ENCODE results near the gene RGS3.
"Not testable (repeated sequence)": the region's sequence is repeated elsewhere in the genome, so short reads cannot be mapped to it uniquely, and the experiment has no call there.

The RGS3 gene

GRCh38 chr9:113467183-113467582, 3.7 kb downstream of the RGS3 start:
- DNase-seq, result no peak

GRCh38 chr9:113468716-113469448, 5.4 kb downstream of the RGS3 start:
- DNase-seq, result no peak

GRCh38 chr9:113471143-113471542, 7.6 kb downstream of the RGS3 start:
- DNase-seq, result no peak

GRCh38 chr9:113471566-113471965, 8.0 kb downstream of the RGS3 start:
- DNase-seq, result no peak

- DNase-seq, result no peak
Observed at GRCh38 chr9:113472199-113472598, 8.7 kb downstream of the RGS3 start.

GRCh38 chr9:113474360-113475028, 11.0 kb downstream of the RGS3 start:
- DNase-seq, result no peak

- no peak for DNase-seq
Observed at GRCh38 chr9:113475031-113475430, 11.5 kb downstream of the RGS3 start.

GRCh38 chr9:113475992-113476391, 12.5 kb downstream of the RGS3 start:
- DNase-seq, result no peak

GRCh38 chr9:113476511-113476916, 13.0 kb downstream of the RGS3 start:
- no peak for DNase-seq

GRCh38 chr9:113477058-113477457, 13.5 kb downstream of the RGS3 start:
- DNase-seq, result no peak

- DNase-seq, result no peak
Observed at GRCh38 chr9:113477661-113478060, 14.1 kb downstream of the RGS3 start.

- DNase-seq, result peak; percentile 15
Observed at GRCh38 chr9:113479174-113479621, 15.7 kb downstream of the RGS3 start.

GRCh38 chr9:113480612-113481011, 17.1 kb downstream of the RGS3 start:
- no peak for DNase-seq

- DNase-seq, result no peak
Observed at GRCh38 chr9:113481176-113481787, 17.8 kb downstream of the RGS3 start.

- no peak for DNase-seq
Observed at GRCh38 chr9:113482341-113482740, 18.8 kb downstream of the RGS3 start.

GRCh38 chr9:113482991-113483675, 19.6 kb downstream of the RGS3 start:
- DNase-seq, result no peak

GRCh38 chr9:113483676-113484257, 20.2 kb downstream of the RGS3 start:
- no peak for DNase-seq

- no peak for DNase-seq
Observed at GRCh38 chr9:113484258-113484730, 20.8 kb downstream of the RGS3 start.

- DNase-seq, result no peak
Observed at GRCh38 chr9:113485761-113486115, 22.2 kb downstream of the RGS3 start.

- DNase-seq, result no peak
Observed at GRCh38 chr9:113486327-113486726, 22.8 kb downstream of the RGS3 start.

GRCh38 chr9:113488071-113488470, 24.5 kb downstream of the RGS3 start:
- no peak for DNase-seq

- DNase-seq, result no peak
Observed at GRCh38 chr9:113488490-113488889, 25.0 kb downstream of the RGS3 start.

GRCh38 chr9:113491147-113491546, 27.6 kb downstream of the RGS3 start:
- not testable (repeated sequence) for DNase-seq
